Measurements from ENCODE around the gene SGMS1. TPM values are rescaled to one million over a fixed set of nuclear protein-coding genes. Genes with fewer than 3 reads are reported as not detected.

The SGMS1 gene
- total RNA-seq, 1 experiment from 2014 or later: 20.4 TPM

- H3K27me3 ChIP-seq (ENCODE audit: insufficient read depth, low read length): no peaks in the 10 kb centered on the region
- H2AFZ ChIP-seq (ENCODE audit: low read length): no peak overlapping the region
- H2BK20ac ChIP-seq (ENCODE audit: low read depth, low read length, poor library complexity, severe bottlenecking): no peak overlapping the region
- no peaks in the 10 kb centered on the region for H3K36me3 Mint-ChIP-seq (ENCODE audit: insufficient read depth in 1 of 3, low read depth in 3 of 3)
- no peak overlapping the region for H3K9ac ChIP-seq (ENCODE audit: extremely low read depth, insufficient read length, low read length)
- no peak overlapping the region for H3K4ac ChIP-seq (ENCODE audit: low read depth, low read length)
- no peak overlapping the region for H2BK5ac ChIP-seq (ENCODE audit: insufficient read length, low read length)
- H3K4me1 Mint-ChIP-seq: peaks cover 7 to 9% of the 10 kb centered on the region in 2 experiments
- no peak for DNase-seq
- H2BK12ac ChIP-seq (ENCODE audit: insufficient read length, low read depth, low read length): no peak overlapping the region
- H2BK120ac ChIP-seq (ENCODE audit: low read depth, low read length, poor library complexity, severe bottlenecking): no peak overlapping the region
- H3K27me3 Mint-ChIP-seq (ENCODE audit: low read depth): peaks cover 11% of the 10 kb centered on the region
- H4K5ac ChIP-seq (ENCODE audit: insufficient read length, low read depth, low read length): no peak overlapping the region
- H4K20me1 ChIP-seq (ENCODE audit: control insufficient read depth, insufficient read depth, insufficient read length): no peaks in the 10 kb centered on the region
- H3K79me2 ChIP-seq (ENCODE audit: insufficient read depth, low read length): no peaks in the 10 kb centered on the region
- no peaks in the 10 kb centered on the region for H3K9me3 Mint-ChIP-seq
- H2AK5ac ChIP-seq (ENCODE audit: insufficient read length, low read length): no peak overlapping the region
- no peak overlapping the region for H3K56ac ChIP-seq (ENCODE audit: insufficient read length, low read depth, low read length)
- no peaks in the 10 kb centered on the region for H3K4me1 ChIP-seq (ENCODE audit: insufficient read depth, low read length)
- H3K18ac ChIP-seq (ENCODE audit: insufficient read length, low read depth, low read length): no peak overlapping the region
- no peak overlapping the region for H3K4me2 ChIP-seq (ENCODE audit: insufficient read depth, insufficient read length, low read length)
- no CpG with 5 or more reads among the region's 8 CpGs for WGBS (ENCODE audit: extremely low coverage, insufficient read length, low lambda C conversion rate)
- H3K27ac ChIP-seq (ENCODE audit: insufficient read length, low read depth, low read length): no peak overlapping the region
- no peaks in the 10 kb centered on the region for H3K9me3 ChIP-seq (ENCODE audit: control insufficient read depth, low read depth, low read length)
- H4K8ac ChIP-seq (replicated peaks; ENCODE audit: insufficient read length, low read depth, low read length): no peak overlapping the region
- no peak overlapping the region; a peak in 1 of 5 replicates for H3K4me3 Mint-ChIP-seq
- no peak overlapping the region for H4K91ac ChIP-seq (ENCODE audit: insufficient read length, low read depth, low read length)
- H3T11ph ChIP-seq (ENCODE audit: low read length): no peak overlapping the region
- no peak overlapping the region for H2BK15ac ChIP-seq (ENCODE audit: low read depth, low read length)
- H3K79me1 ChIP-seq (ENCODE audit: insufficient read depth, low read depth, low read length, poor library complexity, severe bottlenecking): no peaks in the 10 kb centered on the region
- no peak overlapping the region for H3K23ac ChIP-seq (ENCODE audit: insufficient read length, low read depth, low read length)
- no peak overlapping the region for H3K27ac Mint-ChIP-seq
- no peaks in the 10 kb centered on the region for H3K23me2 ChIP-seq (ENCODE audit: insufficient read length, low read depth, low read length, poor library complexity, severe bottlenecking)
- TF ChIP-seq, protein P1, sequence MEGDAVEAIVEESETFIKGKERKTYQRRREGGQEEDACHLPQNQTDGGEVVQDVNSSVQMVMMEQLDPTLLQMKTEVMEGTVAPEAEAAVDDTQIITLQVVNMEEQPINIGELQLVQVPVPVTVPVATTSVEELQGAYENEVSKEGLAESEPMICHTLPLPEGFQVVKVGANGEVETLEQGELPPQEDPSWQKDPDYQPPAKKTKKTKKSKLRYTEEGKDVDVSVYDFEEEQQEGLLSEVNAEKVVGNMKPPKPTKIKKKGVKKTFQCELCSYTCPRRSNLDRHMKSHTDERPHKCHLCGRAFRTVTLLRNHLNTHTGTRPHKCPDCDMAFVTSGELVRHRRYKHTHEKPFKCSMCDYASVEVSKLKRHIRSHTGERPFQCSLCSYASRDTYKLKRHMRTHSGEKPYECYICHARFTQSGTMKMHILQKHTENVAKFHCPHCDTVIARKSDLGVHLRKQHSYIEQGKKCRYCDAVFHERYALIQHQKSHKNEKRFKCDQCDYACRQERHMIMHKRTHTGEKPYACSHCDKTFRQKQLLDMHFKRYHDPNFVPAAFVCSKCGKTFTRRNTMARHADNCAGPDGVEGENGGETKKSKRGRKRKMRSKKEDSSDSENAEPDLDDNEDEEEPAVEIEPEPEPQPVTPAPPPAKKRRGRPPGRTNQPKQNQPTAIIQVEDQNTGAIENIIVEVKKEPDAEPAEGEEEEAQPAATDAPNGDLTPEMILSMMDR (conservative IDR thresholded peaks at IDR 0.05): no peak
- no peak overlapping the region for H3K14ac ChIP-seq (ENCODE audit: insufficient read depth, low read length)
Observed at GRCh38 chr10:50281210-50281966, 342.4 kb downstream of the SGMS1 start.
